ENCODE measurements around the gene DCP2.
A peak's percentile ranks its signal among the peaks of the same experiment; 100 is the strongest.

The DCP2 gene

GRCh38 chr5:113038136-113038535 is 61.5 kb downstream of the DCP2 start:
- H3K4me1 Mint-ChIP-seq: no peaks in the 10 kb centered on the region
- H3K36me3 Mint-ChIP-seq: no peaks in the 10 kb centered on the region
- H3K27me3 Mint-ChIP-seq: peaks cover 10 to 11% of the 10 kb centered on the region in 2 donors
- no peak overlapping the region for H3K4me3 Mint-ChIP-seq
- H3K9me3 Mint-ChIP-seq: no peaks in the 10 kb centered on the region
- DNase-seq (no peak), ATAC-seq (replicated peaks) (no peak)
- H3K27ac Mint-ChIP-seq: no peak overlapping the region

GRCh38 chr5:113038714-113039113 is 62.1 kb downstream of the DCP2 start:
- Mint-ChIP-seq H3K36me3 (no peaks in the 10 kb centered on the region), H3K27me3 (peaks cover 10 to 11% of the 10 kb centered on the region in 2 donors), H3K4me3 (no peak overlapping the region), H3K27ac (no peak overlapping the region), H3K4me1 (no peaks in the 10 kb centered on the region), H3K9me3 (no peaks in the 10 kb centered on the region)
- no peak for ATAC-seq (replicated peaks)
- DNase-seq: no peak

GRCh38 chr5:113039229-113039933 is 62.8 kb downstream of the DCP2 start:
- no peaks in the 10 kb centered on the region for H3K36me3 Mint-ChIP-seq
- peaks cover 10 to 11% of the 10 kb centered on the region in 2 donors for H3K27me3 Mint-ChIP-seq
- no peaks in the 10 kb centered on the region for H3K9me3 Mint-ChIP-seq
- no peak for DNase-seq
- H3K4me3 Mint-ChIP-seq: no peak overlapping the region
- no peak overlapping the region for H3K27ac Mint-ChIP-seq
- no peaks in the 10 kb centered on the region for H3K4me1 Mint-ChIP-seq
- no peak for ATAC-seq (replicated peaks)

GRCh38 chr5:113039934-113040285 is 63.3 kb downstream of the DCP2 start:
- H3K4me1 Mint-ChIP-seq: no peaks in the 10 kb centered on the region
- H3K9me3 Mint-ChIP-seq: no peaks in the 10 kb centered on the region
- ATAC-seq (replicated peaks) (no peak), DNase-seq (no peak)
- H3K4me3 Mint-ChIP-seq: no peak overlapping the region
- no peak overlapping the region for H3K27ac Mint-ChIP-seq
- peaks cover 10 to 11% of the 10 kb centered on the region in 2 donors for H3K27me3 Mint-ChIP-seq
- H3K36me3 Mint-ChIP-seq: no peaks in the 10 kb centered on the region

- no peaks in the 10 kb centered on the region for H3K9me3 Mint-ChIP-seq
- H3K27ac Mint-ChIP-seq: no peak overlapping the region
- no peak for ATAC-seq (replicated peaks)
Observed at GRCh38 chr5:113040672-113041260, 64.2 kb downstream of the DCP2 start.

GRCh38 chr5:113042491-113043243 is 66.1 kb downstream of the DCP2 start:
- peaks cover 9% of the 10 kb centered on the region in 2 donors for H3K27me3 Mint-ChIP-seq
- peaks cover 9 to 10% of the 10 kb centered on the region in 2 donors for H3K4me1 Mint-ChIP-seq
- no peak overlapping the region for H3K4me3 Mint-ChIP-seq
- DNase-seq (no peak), ATAC-seq (replicated peaks) (no peak)
- no peaks in the 10 kb centered on the region for H3K9me3 Mint-ChIP-seq
- H3K27ac Mint-ChIP-seq: no peak overlapping the region
- H3K36me3 Mint-ChIP-seq: no peaks in the 10 kb centered on the region

More at GRCh38 chr5:113040672-113041260, 64.2 kb downstream of the DCP2 start:
- H3K4me3 Mint-ChIP-seq: no peak overlapping the region
- no peaks in the 10 kb centered on the region for H3K4me1 Mint-ChIP-seq
- H3K36me3 Mint-ChIP-seq: no peaks in the 10 kb centered on the region
- H3K27me3 Mint-ChIP-seq: peaks cover 10 to 11% of the 10 kb centered on the region in 2 donors
- no peak for DNase-seq

GRCh38 chr5:113043491-113043931 is 66.9 kb downstream of the DCP2 start:
- Mint-ChIP-seq H3K9me3 (no peaks in the 10 kb centered on the region), H3K27ac (no peak overlapping the region), H3K36me3 (no peaks in the 10 kb centered on the region), H3K27me3 (peaks cover under 1% of the 10 kb centered on the region in 2 donors), H3K4me3 (no peak overlapping the region), H3K4me1 (peaks cover 14 to 18% of the 10 kb centered on the region in 2 donors)
- DNase-seq (no peak), ATAC-seq (replicated peaks) (no peak)

GRCh38 chr5:113044776-113045465 is 68.3 kb downstream of the DCP2 start:
- Mint-ChIP-seq H3K9me3 (no peaks in the 10 kb centered on the region), H3K27ac (no peak overlapping the region), H3K4me1 (peaks cover 16 to 19% of the 10 kb centered on the region in 2 donors), H3K4me3 (no peak overlapping the region), H3K27me3 (no peaks in the 10 kb centered on the region), H3K36me3 (no peaks in the 10 kb centered on the region)
- DNase-seq (no peak), ATAC-seq (replicated peaks) (no peak)

- no peak overlapping the region for H3K4me3 Mint-ChIP-seq
- DNase-seq (no peak), ATAC-seq (replicated peaks) (no peak)
- no peaks in the 10 kb centered on the region for H3K27me3 Mint-ChIP-seq
- H3K36me3 Mint-ChIP-seq: no peaks in the 10 kb centered on the region
- H3K9me3 Mint-ChIP-seq: no peaks in the 10 kb centered on the region
- peaks cover 16 to 19% of the 10 kb centered on the region in 2 donors for H3K4me1 Mint-ChIP-seq
- H3K27ac Mint-ChIP-seq: no peak overlapping the region
Observed at GRCh38 chr5:113047234-113047633, 70.6 kb downstream of the DCP2 start.

- Mint-ChIP-seq H3K4me3 (peak overlapping the region; percentile 45 to 68), H3K36me3 (no peaks in the 10 kb centered on the region), H3K27ac (peak overlapping the region; percentile 56), H3K9me3 (no peaks in the 10 kb centered on the region), H3K4me1 (peaks cover 16 to 19% of the 10 kb centered on the region in 2 donors), H3K27me3 (no peaks in the 10 kb centered on the region)
- ATAC-seq (replicated peaks) (peak; percentile 77 to 78), DNase-seq (no peak)
Observed at GRCh38 chr5:113047733-113048652, 71.4 kb downstream of the DCP2 start.

- Mint-ChIP-seq H3K4me3 (no peak overlapping the region), H3K27ac (no peak overlapping the region), H3K9me3 (no peaks in the 10 kb centered on the region), H3K27me3 (no peaks in the 10 kb centered on the region), H3K36me3 (no peaks in the 10 kb centered on the region), H3K4me1 (peaks cover 16 to 19% of the 10 kb centered on the region in 2 donors)
- DNase-seq: no peak
- ATAC-seq (replicated peaks): no peak
Observed at GRCh38 chr5:113048931-113049330, 72.3 kb downstream of the DCP2 start.

- Mint-ChIP-seq H3K9me3 (no peaks in the 10 kb centered on the region), H3K27me3 (no peaks in the 10 kb centered on the region), H3K4me3 (no peak overlapping the region), H3K27ac (no peak overlapping the region), H3K36me3 (no peaks in the 10 kb centered on the region), H3K4me1 (peaks cover 16 to 19% of the 10 kb centered on the region in 2 donors)
- ATAC-seq (replicated peaks): no peak
- no peak for DNase-seq
Observed at GRCh38 chr5:113050721-113051382, 74.3 kb downstream of the DCP2 start.
